GOT3 (cell line): ENCODE results near the gene TTC19.
"Not testable (repeated sequence)": the region's sequence is repeated elsewhere in the genome, so short reads cannot be mapped to it uniquely, and the experiment has no call there.

Experiments
- DNase-seq: peaks from one replicate; lab custom pipeline; 2025; ENCODE audit warnings: mixed read lengths; lab: John Stamatoyannopoulos, UW

The TTC19 gene

DNA sequence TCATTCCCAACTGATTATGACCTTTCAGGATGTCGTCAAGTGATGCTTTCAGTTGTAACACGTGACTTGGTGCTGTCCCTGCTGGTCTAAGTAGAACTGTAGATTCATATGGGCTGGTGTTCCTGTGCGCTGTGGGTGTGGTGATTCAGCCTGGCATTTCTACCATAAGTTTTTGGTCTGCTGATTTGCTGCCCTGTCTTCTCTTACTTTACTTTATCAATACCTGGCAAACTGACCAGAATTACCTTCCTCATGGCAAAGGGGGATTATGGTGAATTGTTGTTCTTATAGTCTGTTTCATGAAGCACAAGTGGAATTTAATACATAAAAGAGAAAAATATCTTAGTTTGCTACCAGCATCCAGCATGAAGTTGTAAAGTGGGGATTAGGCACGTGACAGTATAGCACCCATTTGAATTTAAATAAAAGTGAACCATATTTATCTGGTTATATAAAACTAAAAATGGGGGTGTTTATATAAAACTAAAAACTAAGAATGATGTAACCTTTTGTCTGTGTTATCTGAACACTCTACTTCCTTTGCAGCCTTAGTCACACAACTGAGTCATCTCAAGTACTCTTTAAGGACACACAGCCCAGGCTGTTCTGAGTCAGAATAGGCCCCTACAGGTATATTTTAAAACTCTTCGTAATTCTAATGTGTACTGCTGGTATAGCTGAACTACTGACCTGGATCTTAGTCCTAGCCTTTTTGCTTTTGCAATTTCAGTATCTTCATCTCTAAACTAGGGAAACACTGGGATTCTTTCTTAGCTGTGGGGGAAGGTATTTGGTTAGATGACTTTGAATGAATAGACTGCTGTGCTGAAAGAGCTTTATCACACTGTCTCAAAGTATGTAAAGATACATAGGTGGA lies 28.3 kb downstream of the TTC19 start:
- no peak for DNase-seq

DNA sequence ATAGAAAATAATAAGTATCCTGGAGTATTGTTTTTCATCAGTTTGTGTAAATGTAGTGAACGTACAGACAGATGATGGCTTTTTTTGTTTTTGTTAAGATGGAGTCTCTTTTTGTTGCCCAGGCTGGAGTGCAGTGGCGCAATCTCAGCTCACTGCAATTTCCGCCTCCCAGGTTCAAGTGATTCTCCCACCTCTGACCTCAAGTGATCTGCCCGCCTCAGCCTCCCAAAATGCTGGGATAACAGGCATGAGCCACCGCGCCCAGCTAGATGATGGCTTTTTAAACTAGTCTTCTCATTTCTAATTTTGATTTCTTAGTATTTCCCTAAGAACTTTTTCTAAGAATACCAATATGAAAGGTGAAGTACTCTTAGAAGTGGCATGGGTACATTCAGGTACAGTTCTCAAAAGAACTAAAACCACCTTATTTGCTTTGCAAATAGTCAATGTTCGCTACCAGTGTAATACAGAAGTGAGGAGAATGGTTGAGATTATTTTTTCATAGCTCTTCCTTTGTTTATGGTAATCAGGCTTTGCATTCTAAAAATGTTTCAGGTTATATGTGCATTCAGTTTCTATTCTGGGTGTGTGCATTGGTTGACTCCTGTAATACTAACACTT lies 34.2 kb downstream of the TTC19 start:
- DNase-seq: no peak

- DNase-seq: no peak
Measured at GRCh38 chr17:16036261-16036660, 36.6 kb downstream of the TTC19 start.

GRCh38 chr17:16037636-16038035 lies 38.0 kb downstream of the TTC19 start:
- DNase-seq: no peak

DNA sequence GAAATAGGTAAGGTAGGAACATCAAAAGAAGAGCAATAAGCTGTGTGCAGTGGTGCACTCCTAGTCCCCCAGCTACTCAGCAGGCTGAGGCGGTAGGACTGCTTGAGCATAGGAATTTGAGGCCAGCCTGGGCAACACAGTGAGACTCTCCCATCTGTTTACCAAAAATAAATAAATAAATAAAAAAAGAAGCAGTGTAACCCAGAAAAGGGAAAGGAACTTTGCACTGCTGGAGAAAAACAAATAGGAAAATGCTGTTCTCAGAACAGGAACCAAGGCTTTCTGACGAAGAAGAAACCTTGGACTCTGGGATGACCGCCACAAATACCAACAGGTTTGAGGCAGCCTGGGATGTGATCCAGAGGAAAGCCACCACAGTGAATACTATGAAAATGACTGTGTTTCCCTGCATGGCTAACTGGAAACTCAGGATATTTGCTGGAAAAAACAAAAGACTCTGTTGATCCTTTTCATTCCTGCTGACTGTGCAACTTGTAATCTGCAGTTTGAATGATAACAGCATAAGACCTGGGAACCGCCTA lies 41.2 kb downstream of the TTC19 start:
- no peak for DNase-seq

GRCh38 chr17:16044487-16044886 lies 44.9 kb downstream of the TTC19 start:
- no peak for DNase-seq

GRCh38 chr17:16046966-16047365 lies 47.3 kb downstream of the TTC19 start:
- no peak for DNase-seq

GRCh38 chr17:16048811-16049449 lies 49.3 kb downstream of the TTC19 start:
- DNase-seq: no peak

DNA sequence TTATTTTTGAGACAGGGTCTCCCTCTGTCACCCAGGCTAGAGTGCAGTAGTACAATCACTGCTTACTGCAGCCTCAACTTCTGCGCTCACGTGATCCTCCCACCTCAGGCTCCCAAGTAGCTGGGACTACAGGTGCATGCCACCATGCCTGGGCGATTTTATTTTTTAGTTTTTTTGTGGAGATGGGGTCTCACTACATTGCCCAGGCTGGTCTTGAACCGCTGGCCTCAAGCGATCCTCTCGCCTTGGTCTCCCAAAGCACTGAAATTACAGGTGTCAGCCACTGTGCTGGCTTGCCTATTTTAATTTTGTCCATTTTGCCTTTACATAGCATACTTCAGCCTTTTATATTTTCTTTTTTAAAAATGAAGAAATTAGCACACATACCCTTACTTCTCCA lies 51.2 kb downstream of the TTC19 start:
- no peak for DNase-seq

DNA sequence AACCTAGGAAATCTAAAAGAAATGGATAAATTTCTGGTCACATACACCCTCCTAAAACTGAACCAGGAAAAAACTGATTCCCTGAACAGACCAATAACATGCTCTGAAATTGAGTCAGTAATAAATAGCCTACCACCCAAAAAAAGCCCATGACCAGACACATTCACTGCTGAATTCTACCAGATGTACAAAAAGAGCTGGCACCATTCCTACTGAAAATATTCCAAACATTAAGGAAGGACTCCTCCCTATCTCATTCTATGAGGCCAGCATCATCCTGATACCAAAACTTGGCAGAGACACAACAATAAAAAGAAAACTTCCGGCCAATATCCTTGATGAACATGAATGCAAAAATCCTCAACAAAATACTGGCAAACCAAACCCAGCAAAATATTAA lies 52.9 kb downstream of the TTC19 start:
- no peak for DNase-seq

DNA sequence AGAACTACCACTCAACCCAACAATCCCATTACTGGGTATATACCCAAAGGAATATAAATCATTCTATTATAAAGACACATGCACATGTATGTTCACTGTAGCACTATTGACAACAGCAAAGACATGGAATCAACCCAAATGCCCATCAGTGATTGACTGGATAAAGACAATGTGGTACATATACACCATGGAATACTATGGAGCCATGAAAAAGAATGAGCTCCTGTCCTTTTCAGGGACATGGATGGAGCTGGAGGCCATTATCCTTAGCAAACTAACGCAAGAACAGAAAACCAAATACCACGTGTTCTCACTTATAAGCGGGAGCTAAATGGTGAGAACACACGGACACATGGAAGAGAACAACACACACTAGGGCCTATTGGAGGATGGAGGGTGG lies 55.5 kb downstream of the TTC19 start:
- DNase-seq: not testable (repeated sequence)

DNA sequence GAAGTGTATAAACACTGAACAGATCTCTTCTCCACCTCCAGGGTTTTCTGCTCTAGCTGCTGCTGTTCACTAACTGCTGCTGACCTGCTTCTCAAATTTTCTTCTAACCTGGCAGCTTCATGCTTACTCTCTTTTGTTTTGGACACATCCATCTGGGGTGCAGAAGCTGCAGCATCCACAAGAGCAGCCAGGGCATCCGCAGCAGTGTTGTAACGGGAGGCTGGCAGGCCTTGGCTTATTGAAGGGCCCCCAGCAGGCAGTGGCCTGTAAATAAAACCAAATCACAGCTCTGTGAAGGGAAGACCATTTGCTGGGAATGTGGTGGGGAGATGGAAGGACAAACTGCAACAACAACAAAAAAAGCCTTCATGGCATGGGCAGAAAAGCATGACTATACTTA lies 62.0 kb downstream of the TTC19 start:
- DNase-seq: no peak

- DNase-seq: no peak
Measured at GRCh38 chr17:16066125-16066524, 66.5 kb downstream of the TTC19 start.

DNA sequence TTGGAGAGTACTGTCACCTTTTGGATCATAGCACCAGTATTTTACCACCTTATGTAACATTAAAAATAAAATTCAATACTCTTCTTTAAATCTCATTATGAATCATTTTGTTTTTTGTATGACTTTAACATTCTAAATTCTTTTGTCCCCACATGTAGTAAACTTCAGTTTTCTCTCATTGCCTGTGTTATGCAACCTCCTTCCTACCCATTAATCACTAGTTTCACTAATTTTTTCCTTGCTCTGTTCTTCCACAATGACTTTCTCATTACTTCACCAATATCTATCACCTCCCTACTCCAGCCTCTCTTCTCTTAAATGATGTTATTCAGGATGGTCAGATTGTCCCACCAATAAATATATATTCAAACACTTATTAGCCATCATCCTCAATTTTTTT lies 68.7 kb downstream of the TTC19 start:
- DNase-seq: no peak

GRCh38 chr17:16072031-16072430 lies 72.4 kb downstream of the TTC19 start:
- DNase-seq: no peak

DNA sequence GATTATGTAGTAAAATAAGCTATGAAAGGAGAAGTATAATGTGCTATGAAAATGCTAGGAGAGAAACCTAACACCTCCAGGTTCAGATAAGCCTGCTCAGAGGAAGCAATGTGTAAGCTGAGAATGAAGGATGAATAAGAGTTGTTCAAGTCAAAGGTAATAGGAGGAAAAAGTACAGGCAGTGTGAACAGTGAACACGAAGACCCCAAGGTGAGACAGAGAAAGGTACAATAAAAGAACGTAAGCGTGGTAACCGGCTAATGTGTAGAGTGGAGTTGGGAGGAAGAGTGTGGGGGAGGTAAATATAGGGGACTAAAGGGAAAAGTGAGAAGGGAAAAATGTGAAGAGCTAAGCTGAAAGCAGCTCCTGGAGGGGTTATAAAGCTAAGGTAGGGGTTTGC lies 74.2 kb downstream of the TTC19 start:
- DNase-seq: no peak

DNA sequence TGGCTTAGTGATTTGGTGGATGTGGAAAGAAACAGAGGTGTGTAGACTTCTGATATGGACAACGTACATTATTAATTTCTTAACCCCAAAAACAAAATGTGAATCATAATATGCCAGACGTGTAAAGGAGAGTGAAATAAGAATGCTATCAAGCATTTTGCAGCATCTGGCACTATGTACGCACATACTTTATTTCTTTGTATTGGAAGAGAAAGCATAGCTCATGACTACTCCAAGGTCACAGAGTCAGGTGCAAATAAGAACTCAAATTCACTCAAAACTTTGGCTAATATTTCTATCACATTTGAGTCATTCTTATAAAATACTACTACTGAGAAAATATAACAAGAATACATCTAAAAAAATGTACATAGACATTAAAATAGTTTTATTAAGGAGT lies 74.8 kb downstream of the TTC19 start:
- no peak for DNase-seq

DNA sequence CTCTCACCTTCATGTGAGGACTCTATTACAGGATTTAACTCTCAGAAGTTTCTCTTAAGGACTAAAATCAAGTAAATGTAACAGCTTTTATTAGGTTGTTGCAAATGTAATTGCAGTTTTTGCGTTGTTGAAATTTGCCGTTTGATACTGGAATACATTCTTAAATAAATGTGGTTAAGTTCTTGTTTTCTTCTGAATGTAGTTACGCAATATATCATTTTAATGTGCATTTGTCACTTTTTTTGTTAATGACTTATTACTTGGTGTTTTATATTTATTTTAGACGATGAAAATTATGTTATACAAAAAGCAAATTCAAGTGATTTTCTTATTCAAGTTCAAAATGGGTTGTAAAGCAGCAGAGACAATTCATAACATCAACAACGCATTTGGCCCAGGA lies 76.3 kb downstream of the TTC19 start:
- no peak for DNase-seq
